Left hindlimb (tissue), 1 donor: Measurements from ENCODE around the gene FBXL7.

Experiments used
- DNase-seq: peaks from one replicate; pipeline ENCODE4 v3.0.0-alpha.2; 2018

Gene FBXL7

GRCh38 chr5:15621094-15621493 lies 121.1 kb downstream of the FBXL7 start:
- no peak for DNase-seq

DNA sequence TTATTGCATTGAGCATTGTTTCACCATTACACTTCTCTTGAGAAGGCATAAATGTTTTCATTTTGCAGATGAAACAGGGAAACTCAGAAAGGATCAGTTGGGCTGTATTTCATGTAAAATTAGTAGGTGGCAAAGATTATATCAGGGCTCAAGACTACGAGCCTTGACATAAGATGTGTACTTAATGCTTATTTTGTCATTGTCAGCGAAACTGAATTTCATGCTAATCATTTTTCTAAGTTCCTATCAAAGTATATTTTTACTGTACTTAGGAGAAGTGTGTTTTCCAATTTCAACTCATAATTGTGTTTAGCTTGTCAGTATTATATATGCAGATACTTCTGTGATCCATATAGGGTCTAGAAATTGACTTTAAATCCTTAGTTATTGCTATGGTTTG lies 123.8 kb downstream of the FBXL7 start:
- no peak for DNase-seq

DNA sequence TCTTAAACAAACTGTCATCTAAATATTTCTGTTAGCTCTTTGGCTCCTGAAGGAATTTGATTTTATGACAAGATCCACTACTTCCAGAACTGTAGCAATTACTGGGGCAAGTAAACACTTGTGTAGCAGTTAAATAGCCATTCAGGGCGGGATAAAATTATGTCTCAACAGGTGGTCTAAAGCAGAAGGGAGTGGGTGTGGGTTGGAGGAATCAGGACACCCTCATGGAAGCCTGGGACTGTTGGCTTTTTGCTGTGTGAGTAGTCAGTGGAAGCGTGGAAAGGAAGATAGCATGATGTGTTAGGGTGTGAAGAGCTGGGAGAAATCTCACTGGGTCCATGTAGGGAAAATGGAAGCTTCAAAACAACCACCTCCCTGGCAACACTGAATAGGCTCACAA lies 127.1 kb downstream of the FBXL7 start:
- no peak for DNase-seq

- DNase-seq, result no peak
Observed at GRCh38 chr5:15627647-15628046, 127.7 kb downstream of the FBXL7 start.

DNA sequence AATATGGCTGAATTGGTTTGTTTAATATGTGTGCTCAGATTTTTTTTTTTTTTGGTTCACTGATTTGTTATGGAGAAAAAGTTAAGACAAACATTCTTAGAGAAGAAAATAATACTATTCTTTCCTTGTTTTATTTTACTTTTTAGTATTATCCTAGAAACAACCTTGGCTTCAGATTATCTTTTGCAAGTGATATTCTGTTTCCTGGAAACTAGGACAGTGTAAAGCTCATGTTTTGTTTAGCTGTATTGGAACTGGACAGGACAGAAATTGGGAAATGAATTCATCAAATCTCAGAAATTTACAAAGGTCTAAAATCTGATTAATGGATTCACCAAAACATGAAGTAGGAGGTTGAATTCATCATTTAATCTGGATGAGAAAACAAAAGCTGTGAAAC lies 130.5 kb downstream of the FBXL7 start:
- no peak for DNase-seq

DNA sequence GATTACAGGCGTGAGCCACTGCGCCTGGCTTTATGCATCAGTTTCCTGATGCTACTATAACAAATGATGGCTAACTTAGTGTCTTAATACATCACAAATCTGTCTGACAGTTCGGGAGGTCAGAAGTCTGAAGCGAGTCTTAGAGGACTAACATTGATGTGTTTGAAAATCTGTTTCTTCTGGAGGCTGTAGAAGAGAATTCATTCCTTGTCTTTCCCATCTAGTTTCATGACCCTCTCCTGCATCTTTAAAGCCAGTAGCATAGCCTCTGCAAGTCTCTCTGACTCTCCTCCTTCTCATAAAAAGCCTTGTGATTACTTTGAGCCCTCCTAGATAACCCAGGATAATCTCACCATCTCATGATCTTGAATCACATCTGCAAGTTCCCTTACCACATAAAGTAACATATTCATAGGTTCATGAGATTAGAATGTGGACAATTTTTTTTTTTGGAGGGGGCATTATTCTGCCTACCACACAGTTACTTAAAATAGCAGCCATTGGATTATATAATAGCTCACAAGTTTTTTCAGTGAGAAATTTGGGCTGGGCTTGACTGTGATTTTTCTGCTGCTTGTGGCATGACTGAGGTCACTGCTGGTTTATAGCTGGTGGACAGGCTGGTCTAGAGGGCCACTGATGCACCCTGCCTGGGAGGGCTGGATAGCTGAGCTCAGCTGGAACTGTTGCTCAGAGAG lies 134.8 kb downstream of the FBXL7 start:
- DNase-seq, result no peak

DNA sequence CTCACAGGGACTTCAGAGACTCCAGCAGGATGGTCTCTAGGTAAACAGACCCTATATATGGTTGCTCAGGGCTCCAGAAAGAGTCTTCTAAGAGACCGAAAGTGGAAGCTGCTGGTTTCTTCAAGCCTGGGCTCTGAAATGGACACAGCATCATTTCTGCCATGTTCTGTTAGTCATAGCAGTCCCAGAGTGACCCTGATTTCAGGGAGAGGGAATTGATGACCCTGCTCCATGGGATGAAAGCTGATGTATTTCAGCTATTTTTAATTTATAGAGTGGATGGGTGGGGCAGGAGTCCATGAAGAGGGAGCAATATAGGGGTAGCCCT lies 135.3 kb downstream of the FBXL7 start:
- DNase-seq, result no peak

- DNase-seq, result no peak
Observed at GRCh38 chr5:15637345-15637744, 137.4 kb downstream of the FBXL7 start.

DNA sequence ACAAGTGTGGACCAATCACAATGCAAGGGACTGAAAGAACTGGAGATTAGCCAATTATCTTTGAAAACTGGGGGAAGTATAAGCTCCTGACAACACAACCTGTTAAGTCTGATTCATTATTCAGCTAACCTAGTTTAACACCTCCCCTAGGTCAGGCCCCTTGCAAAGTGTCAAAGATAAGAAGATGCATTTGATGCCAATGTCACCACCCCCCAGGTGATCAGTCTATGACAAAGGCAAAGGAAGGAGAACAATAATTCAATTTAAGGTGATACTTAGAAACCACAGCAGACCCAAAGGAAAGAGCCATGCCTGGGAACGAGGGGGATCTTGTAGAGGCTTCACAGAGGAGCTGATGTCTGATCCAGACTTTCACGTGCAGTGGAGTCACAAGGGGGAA lies 137.9 kb downstream of the FBXL7 start:
- DNase-seq, result no peak

- DNase-seq, result no peak
Observed at GRCh38 chr5:15638296-15638695, 138.3 kb downstream of the FBXL7 start.

- DNase-seq, result no peak
Observed at GRCh38 chr5:15639288-15639687, 139.3 kb downstream of the FBXL7 start.

DNA sequence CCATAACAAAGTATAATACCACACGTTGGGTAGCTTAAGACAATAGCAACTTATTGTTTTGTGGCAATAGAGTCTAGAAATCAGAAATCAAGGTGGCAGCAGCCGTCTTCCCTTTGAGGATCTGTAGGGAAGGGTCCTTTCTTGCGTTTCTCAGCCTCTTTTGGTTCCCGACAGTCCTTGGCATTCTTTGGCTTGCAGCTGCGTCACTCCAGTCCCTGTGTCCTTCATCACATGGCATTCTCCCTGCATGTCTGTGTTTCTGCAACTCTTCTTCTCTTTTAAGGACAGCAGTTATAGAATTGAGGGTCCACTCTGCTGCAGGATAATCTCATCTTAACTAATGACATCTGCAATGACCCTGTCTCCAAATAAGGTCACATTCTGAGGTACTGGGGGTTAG lies 140.1 kb downstream of the FBXL7 start:
- no peak for DNase-seq

GRCh38 chr5:15643731-15644130 lies 143.8 kb downstream of the FBXL7 start:
- DNase-seq, result no peak

- DNase-seq, result no peak
Observed at GRCh38 chr5:15645381-15646160, 145.6 kb downstream of the FBXL7 start.

DNA sequence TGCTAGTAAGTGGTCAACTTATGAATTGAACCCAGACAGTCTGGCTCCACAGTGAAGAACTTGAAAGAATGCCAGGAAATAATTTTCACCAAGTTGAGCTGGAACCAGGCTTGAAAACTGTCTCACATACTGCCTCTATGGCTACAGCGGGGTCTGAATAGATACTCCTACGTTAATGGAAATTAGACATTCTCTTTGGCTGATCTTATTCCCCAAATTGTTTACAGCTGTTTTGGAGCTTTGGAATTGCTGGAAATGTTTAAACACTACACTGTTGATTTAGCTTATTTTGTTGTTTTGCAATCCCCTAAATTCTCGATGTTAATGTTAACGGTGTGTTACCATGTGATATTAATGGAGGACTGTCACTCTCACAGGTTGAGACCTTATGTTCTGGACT lies 146.4 kb downstream of the FBXL7 start:
- no peak for DNase-seq

- DNase-seq, result no peak
Observed at GRCh38 chr5:15647251-15647650, 147.3 kb downstream of the FBXL7 start.

- DNase-seq, result no peak
Observed at GRCh38 chr5:15650266-15650665, 150.3 kb downstream of the FBXL7 start.

GRCh38 chr5:15654779-15655178 lies 154.8 kb downstream of the FBXL7 start:
- DNase-seq, result no peak

GRCh38 chr5:15655683-15656082 lies 155.7 kb downstream of the FBXL7 start:
- DNase-seq, result no peak

DNA sequence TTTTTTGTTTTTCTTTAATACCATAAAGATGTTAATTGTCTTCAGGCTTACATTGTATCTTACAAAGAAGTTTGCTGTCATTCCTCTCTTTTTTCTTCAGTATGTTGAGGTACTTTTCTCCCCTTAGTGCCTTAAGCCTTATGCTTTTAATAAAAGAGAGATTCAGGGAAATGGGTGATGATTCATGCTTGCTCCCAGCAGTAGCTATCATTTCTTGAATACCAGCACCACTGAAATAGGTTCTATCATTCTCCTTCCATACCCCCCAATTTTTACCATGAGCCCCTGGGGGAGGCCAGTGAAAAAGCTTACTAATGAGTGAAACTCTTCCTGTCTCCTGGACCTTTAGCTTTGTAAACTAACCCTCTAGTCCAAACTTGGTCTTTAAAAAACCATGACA lies 165.0 kb downstream of the FBXL7 start:
- no peak for DNase-seq

DNA sequence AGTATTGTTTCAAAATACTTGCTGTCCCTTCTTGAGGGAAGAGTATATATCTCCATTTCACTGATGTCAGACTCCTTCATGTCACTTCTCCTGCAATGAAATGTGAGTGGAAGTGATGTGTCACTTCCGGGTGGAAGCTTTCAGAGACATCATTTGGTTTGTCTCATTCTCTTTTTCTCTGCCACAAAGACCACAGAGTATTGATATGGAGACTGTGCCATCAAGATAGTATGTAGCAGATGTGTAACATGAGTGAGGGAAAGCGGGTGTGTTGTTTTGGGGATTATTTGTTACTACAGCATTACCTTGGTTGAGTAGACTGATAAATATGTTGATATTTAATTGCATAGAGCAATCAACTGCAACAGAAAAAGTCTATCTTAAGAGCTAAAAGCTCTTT lies 169.8 kb downstream of the FBXL7 start:
- no peak for DNase-seq

- no peak for DNase-seq
Observed at GRCh38 chr5:15674716-15675115, 174.7 kb downstream of the FBXL7 start.

GRCh38 chr5:15676591-15676990 lies 176.6 kb downstream of the FBXL7 start:
- no peak for DNase-seq

DNA sequence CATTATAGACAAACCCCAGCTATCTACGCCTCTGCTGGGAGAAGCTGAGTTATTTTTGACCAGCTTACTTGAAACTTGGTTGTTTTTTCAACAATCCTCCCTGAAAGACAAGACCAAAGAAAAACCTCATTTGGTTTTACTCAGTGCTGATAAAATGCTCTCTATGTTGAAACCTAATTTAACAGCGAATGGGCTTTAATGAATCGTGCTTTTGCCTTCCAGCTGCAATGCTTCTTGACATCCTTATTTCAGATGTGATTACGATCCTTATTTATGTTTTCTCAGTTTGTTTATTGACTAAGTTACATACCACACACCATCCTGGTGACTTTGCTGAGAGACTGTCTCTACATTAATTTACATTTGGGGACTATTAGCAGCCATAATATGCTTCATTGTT lies 179.2 kb downstream of the FBXL7 start:
- no peak for DNase-seq

DNA sequence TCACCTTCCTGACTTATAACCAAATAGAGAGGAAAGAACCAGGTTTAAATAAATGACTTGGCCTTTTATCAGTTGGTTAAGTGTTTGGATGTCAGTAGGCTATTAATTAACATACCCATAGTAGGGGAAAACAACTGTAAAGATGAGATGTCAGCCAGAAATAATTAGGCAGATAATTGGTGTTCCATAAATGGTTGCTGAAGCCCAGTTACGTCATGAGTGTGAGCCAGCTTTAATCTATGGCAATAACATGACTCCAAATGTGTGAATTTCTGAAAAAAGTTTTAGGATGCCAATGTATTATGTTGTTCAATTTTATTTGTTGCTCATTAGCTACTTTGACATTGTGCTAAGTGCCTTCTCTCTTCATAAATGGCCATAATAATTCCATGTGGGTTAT lies 180.5 kb downstream of the FBXL7 start:
- no peak for DNase-seq
